Epithelial cell of proximal tubule (primary cell): Measurements from ENCODE around the gene SLC15A3. TPM values are rescaled to one million over a fixed set of nuclear protein-coding genes. Genes with fewer than 3 reads are reported as not detected.
A peak's percentile ranks its signal among the peaks of the same experiment; 100 is the strongest.

Experiments
- DNase-seq: peaks from one replicate; pipeline ENCODE4 v3.0.0-alpha.2; 2011; ENCODE audit warnings: low read depth
- H3K4me3 ChIP-seq: 2 replicates; pipeline ENCODE4 v1.5.1; 2011; ENCODE audit warnings: low read depth, mild to moderate bottlenecking, low read length
- total RNA-seq: library from RNA; depleted of rRNA; stranded (reverse); fragments of >200 nt; gene quantifications from 2 replicates; pipeline ENCODE4 v1.2.3, GENCODE V29; 2015
- TF ChIP-seq, protein P1 (sequence below): conservative IDR thresholded peaks from 2 replicates; pipeline ENCODE4 v1.5.1; 2012; ENCODE audit warnings: low read depth, mild to moderate bottlenecking, low read length

SLC15A3 gene
- total RNA-seq, 1 donor from 2014 or later, result 0.86 TPM

DNA sequence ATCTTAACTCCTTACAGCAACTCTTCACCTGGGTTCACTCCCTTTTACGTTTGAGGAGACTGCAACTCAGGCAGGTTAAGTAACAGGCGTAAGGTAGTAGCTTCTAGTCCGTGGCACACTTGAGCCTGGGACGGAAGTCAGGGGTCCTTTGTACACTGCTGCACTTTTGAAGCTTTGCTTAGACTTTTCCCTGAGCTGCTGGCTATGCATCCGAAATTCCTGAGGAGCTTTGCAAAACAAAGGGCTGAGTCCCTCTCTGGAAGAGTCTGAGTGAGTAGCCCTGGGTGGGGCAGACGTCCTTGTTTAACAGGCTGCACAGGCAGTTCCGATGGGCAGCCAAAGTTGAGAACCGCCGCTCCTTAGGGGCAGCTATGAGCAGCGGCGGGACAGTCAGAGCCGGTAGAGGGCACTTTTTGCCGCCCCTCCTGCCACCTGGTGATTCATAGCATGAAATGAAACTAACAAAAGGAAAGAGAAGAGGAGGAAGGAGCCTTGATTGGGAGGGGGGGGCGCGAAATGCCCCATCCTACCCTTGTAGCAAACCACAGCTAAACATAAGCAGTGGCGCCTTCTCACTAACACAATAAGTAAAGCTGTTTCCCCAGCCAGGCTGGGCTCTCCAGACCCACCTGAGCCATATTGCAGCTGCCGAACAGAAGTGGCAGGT lies 36.6 kb downstream of the SLC15A3 start:
- DNase-seq, result no peak
- H3K4me3 ChIP-seq, result peak overlapping the region; percentile 86
- TF ChIP-seq, protein P1, sequence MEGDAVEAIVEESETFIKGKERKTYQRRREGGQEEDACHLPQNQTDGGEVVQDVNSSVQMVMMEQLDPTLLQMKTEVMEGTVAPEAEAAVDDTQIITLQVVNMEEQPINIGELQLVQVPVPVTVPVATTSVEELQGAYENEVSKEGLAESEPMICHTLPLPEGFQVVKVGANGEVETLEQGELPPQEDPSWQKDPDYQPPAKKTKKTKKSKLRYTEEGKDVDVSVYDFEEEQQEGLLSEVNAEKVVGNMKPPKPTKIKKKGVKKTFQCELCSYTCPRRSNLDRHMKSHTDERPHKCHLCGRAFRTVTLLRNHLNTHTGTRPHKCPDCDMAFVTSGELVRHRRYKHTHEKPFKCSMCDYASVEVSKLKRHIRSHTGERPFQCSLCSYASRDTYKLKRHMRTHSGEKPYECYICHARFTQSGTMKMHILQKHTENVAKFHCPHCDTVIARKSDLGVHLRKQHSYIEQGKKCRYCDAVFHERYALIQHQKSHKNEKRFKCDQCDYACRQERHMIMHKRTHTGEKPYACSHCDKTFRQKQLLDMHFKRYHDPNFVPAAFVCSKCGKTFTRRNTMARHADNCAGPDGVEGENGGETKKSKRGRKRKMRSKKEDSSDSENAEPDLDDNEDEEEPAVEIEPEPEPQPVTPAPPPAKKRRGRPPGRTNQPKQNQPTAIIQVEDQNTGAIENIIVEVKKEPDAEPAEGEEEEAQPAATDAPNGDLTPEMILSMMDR, result peak; percentile 47

DNA sequence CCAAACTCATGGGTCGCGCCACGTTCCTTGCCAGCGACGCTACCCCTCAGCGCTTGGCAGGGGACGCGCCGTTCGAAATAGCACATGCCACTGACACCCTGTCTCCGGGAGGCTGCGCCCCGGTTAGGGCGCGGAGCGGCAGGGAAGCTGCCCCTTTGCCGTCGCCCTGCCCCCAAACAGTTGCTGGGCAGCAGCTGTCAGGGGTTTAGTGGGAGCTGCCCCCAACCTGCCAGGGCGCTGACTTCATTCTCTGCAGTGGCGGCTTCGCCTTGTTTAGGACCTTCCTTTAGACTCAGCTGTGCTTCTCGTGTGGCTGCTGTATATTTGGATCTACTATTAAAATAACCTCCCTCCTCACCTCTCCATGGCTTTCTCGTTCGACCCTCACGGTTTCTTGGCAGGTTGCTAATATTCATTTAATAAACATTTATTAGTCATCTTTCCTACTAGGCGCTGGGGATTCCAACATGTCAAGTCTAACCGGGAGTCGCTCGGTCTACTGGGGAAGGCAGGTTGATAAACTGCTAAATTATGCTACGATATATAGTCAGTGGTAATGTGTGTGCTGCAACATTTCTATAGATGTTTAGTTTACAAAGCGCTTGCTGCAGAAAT lies 37.2 kb downstream of the SLC15A3 start:
- TF ChIP-seq, protein P1, result no peak
- H3K4me3 ChIP-seq, result peak overlapping the region; percentile 86
- DNase-seq, result no peak

DNA sequence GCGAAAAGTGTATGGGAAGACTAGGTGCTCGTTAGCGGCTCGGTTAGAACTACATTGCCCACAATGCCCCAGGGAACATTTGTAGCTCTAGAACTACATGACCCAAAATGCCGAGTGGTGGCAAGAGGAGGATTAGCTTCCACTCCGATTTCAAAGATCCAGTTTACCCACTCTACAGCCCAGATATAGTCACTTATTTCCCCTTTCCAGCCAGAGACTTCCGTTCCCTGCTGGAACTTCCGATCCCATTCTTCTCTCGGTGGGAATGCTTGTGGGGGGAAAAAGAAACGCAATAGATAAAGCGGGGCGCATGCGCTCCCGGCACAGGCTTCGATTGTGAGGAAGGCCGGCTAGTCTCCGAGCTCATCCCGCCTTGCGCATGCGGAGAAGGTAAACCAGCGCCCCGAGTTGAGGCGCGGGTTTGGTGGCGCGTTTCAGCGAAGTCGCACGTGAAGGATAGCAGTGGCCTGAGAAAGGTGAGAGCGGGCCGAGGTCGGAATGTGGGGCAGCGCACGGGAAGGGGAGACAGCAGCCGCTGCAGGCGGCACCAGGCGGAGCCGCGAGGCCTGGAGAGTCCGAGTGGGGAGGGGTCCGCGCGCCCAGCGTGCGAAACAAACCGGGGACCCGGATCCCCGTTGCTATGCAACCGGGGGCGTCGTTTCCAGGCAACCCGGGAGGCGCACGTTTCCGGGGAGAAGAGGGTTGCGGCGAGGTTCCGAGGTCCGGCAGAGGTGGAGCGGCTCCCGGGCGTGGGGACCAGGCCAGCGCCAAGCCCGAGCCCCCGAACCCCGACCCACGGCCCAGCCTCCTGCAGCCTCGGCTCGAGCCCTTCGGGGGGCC lies 38.0 kb downstream of the SLC15A3 start, which contains the start of gene TMEM109:
TSS of gene TMEM109 (plus strand) at position 366 of the 840 bp plus-strand sequence. CDS start 5,536 bp downstream, outside the sequence.
- no peak for DNase-seq
- H3K4me3 ChIP-seq, result peak within 1 kb of the TSS; percentile 86
- TF ChIP-seq, protein P1, result no peak

DNA sequence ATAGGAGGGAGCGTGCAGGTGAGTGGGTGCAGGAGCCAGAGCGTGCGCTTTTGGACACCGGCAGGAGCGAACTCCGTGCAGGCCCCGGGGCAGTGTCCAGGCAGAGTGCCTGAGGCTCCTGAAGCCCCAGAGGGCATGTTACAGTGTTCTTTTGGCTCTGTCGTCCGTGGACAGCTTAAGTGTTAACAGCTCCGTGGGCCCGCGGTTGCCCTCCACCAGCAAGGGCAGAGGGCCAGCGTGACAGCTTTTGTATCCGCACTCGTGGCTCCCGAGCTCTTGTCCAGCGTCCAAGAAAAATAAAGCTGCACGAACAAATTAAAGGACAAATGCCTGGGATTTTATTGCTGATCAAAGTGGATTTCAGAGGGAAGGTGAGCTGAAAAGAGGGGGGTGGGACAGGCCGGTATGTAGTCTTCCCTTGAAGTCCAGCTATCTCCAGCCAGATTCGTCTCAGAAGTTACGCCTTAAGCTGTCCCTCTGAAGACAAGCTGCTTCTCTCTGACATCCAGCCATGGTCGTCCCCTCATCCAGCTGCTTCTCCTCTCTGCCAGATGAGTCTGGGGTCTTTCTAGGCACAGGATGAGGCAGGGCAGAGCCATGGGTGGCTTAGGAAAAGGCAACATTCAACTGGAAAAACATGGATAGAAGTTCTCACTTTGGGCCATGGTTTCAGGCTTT lies 39.0 kb downstream of the SLC15A3 start:
- TF ChIP-seq, protein P1, result no peak
- peak overlapping the region; percentile 86 for H3K4me3 ChIP-seq
- no peak for DNase-seq

DNA sequence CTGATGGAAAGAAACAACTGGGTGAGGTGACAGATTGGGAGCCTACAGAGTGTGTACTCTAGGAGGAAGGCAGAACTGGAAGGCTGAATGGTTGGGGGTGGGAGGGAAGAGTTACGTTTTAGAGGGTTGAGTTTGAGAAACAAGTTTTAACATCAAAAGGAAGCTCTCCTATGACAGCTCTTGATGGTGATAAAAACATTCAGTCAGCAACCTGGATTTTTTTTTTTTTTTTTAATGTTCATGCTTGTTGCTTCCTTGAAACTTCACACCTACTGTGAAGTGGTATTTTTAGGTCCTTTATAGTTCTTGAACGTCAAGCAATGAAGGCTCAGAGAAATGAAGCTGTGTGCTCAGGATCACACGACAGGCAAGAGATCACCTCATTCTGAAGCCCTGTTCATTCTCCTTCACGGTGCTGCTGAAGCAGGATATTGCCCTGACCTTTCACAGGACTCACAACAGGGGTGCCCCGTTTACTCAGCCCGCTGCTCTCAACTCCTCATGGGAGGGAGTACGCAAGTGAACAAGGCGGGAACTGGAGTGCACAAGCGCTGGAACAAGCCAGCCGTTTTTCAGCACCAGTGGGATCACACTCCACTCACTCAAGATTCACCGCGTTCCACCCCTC lies 39.6 kb downstream of the SLC15A3 start:
- DNase-seq, result no peak
- H3K4me3 ChIP-seq, result no peak overlapping the region
- TF ChIP-seq, protein P1, result no peak

DNA sequence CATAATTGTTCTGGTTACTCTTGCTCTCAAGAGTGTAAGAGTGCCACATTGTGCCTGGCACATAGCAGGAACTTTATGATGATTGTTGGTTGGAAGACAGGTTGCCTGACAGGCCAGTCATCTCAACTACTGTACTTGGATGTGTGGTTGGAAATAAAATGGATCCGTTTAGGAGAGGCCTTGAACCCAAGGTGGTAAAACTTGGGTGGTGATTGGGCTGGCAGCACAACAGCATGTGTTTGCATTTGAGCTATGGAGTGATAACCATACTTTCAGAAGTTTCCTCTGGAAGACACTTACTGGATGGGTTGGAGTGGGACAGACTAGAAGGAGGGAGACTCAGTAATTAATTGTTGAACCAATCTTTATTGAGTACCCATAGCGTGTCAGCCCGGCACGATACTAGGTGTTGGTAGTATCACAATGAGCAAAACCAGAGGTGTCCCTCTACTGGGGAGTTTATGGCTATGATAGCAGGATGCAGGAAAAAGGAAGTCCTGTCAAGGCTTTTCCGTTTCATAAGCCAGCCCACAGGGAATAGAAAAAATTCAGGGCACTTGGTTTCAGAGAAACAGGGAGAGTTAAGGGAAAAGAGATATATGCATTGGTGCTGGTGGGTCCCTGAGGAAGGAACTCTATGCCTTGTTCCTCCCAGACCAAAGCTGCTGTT lies 41.1 kb downstream of the SLC15A3 start:
- TF ChIP-seq, protein P1, result no peak
- no peak for DNase-seq

More for the DNA sequence above, 41.1 kb downstream of the SLC15A3 start:
- H3K4me3 ChIP-seq, result no peak overlapping the region
